ENCODE data around the gene SBNO2. TPM values are rescaled to one million over a fixed set of nuclear protein-coding genes. Genes with fewer than 3 reads are reported as not detected.
"Not testable (repeated sequence)": the region's sequence is repeated elsewhere in the genome, so short reads cannot be mapped to it uniquely, and the experiment has no call there.

The SBNO2 gene
- total and polyA plus RNA-seq, 4 donors, result 2.2 to 25.0 (median 15.0) TPM

DNA sequence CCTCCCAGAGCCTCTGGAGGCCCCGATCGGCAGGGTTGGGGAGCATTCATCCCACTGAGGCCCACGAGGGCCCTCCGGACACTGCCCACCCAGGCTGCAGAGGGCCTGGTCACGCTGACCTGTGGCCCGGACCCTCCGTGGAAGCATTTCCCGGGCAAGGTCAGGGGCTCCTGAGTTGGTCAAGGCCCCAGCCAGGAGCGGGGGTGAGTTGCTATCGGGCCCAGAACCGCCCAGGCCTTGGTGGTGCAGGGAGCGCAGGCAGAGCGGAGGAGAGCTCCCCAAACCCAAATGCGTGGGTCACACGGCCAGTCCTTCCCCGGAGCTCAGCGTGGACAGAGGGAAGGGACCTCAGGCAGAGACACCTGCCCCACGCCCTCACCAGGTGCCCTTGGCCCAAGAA is 44.5 kb downstream of the SBNO2 start:
- Histone ChIP-seq H3K36me3 (ENCODE audit: control insufficient read depth in 4 of 4, insufficient read depth in 3 of 4, low read depth in 1 of 4, low read length in 3 of 4) (peaks cover 2 to 25% (median 14%) of the 10 kb centered on the region in 4 donors), H3K4me1 (ENCODE audit: control insufficient read depth in 4 of 4, insufficient read depth in 4 of 4, low read length in 3 of 4) (peaks cover 0 to 4% (median 0%) of the 10 kb centered on the region in 4 donors), H3K27me3 (ENCODE audit: control insufficient read depth in 4 of 4, insufficient read depth in 4 of 4, low read length in 3 of 4) (no peaks in the 10 kb centered on the region), H3K9me3 (ENCODE audit: control insufficient read depth in 4 of 4, low read length in 3 of 4) (no peaks in the 10 kb centered on the region), H3K9ac (ENCODE audit: low read depth in 1 of 2, low read length in 2 of 2) (no peak overlapping the region), H3K4me3 (ENCODE audit: low read depth in 1 of 3, low read length in 3 of 3) (no peak overlapping the region), H3K27ac (ENCODE audit: low read depth in 1 of 2, low read length in 2 of 2) (peak overlapping the region in 1 of 2 donors; percentile 6)
- 96% methylated on average over 18 of the region's 18 CpGs for WGBS
- DNase-seq (ENCODE audit: low spot score), result no peak
- TF ChIP-seq JUND (IDR thresholded peaks at IDR 0.05) (no peak), GABPA (IDR thresholded peaks at IDR 0.05 in 1 of 2, conservative IDR thresholded peaks at IDR 0.05 in 1 of 2) (no peak), TAF1 (conservative IDR thresholded peaks at IDR 0.05) (no peak), RXRA (IDR thresholded peaks at IDR 0.05) (no peak), EGR1 (IDR thresholded peaks at IDR 0.05; ENCODE audit: low read depth in 2 of 2) (no peak), RAD21 (IDR thresholded peaks at IDR 0.05) (no peak), YY1 (IDR thresholded peaks at IDR 0.05) (no peak)
- TF ChIP-seq, protein P1, sequence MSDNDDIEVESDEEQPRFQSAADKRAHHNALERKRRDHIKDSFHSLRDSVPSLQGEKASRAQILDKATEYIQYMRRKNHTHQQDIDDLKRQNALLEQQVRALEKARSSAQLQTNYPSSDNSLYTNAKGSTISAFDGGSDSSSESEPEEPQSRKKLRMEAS (IDR thresholded peaks at IDR 0.05), result no peak

DNA sequence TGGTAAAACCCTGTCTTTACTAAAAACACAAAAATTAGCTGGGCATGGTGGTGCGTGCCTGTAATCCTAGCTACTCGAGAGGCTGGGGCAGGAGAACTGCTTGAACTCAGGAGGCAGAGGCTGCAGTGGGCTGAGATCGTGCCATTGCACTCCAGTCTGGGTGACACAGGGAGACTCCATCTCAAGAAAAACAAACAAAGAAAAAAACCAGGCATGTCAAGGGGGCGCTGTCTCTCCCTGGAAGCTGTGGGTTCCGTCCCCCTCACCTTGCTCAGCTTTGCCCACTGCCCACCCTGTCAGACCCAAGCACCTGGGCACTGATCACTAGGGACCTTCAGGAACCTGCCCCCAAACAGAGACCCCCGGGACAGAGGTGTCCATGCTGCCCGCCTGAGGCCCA is 45.0 kb downstream of the SBNO2 start:
- H3K27ac ChIP-seq (ENCODE audit: low read depth in 1 of 2, low read length in 2 of 2); H3K4me1 ChIP-seq (ENCODE audit: control insufficient read depth in 4 of 4, insufficient read depth in 4 of 4, low read length in 3 of 4); H3K9me3 ChIP-seq (ENCODE audit: control insufficient read depth in 4 of 4, low read length in 3 of 4); DNase-seq (ENCODE audit: low spot score); H3K27me3 ChIP-seq (ENCODE audit: control insufficient read depth in 4 of 4, insufficient read depth in 4 of 4, low read length in 3 of 4); H3K9ac ChIP-seq (ENCODE audit: low read depth in 1 of 2, low read length in 2 of 2); H3K4me3 ChIP-seq (ENCODE audit: low read depth in 1 of 3, low read length in 3 of 3): not testable (repeated sequence)
- WGBS, result 94% methylated on average over 7 of the region's 7 CpGs
- peaks cover 3 to 28% (median 16%) of the 10 kb centered on the region in 4 donors for H3K36me3 ChIP-seq (ENCODE audit: control insufficient read depth in 4 of 4, insufficient read depth in 3 of 4, low read depth in 1 of 4, low read length in 3 of 4)

DNA sequence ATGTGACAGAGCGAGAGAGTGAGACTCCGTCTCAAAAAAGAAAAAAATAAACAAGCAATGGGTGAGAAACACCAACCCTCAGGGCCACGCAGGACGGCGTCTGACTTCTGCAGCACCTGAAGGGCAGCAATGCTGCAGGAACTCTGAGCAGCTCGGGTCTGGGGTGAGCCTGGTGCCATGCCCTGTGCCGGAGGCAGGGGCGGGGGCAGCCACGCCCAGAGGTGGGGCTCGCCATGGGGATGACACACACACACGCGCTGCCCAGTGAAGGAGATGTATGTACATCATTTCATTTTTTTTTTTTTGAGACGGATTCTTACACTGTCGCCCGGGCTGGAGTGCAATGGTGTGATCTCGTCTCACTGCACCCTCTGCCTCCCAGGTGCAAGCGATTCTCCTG is 46.0 kb downstream of the SBNO2 start:
- Histone ChIP-seq H3K36me3 (ENCODE audit: control insufficient read depth in 4 of 4, insufficient read depth in 3 of 4, low read depth in 1 of 4, low read length in 3 of 4) (peaks cover 4 to 37% (median 20%) of the 10 kb centered on the region in 4 donors), H3K9ac (ENCODE audit: low read depth in 1 of 2, low read length in 2 of 2) (no peak overlapping the region), H3K27ac (ENCODE audit: low read depth in 1 of 2, low read length in 2 of 2) (no peak overlapping the region), H3K4me1 (ENCODE audit: control insufficient read depth in 4 of 4, insufficient read depth in 4 of 4, low read length in 3 of 4) (peaks cover 0 to 4% (median 0%) of the 10 kb centered on the region in 4 donors), H3K4me3 (ENCODE audit: low read depth in 1 of 3, low read length in 3 of 3) (no peak overlapping the region), H3K27me3 (ENCODE audit: control insufficient read depth in 4 of 4, insufficient read depth in 4 of 4, low read length in 3 of 4) (no peaks in the 10 kb centered on the region), H3K9me3 (ENCODE audit: control insufficient read depth in 4 of 4, low read length in 3 of 4) (no peaks in the 10 kb centered on the region)
- TF ChIP-seq RXRA (IDR thresholded peaks at IDR 0.05) (no peak), NR2F2 (IDR thresholded peaks at IDR 0.05) (no peak)
- TF ChIP-seq, protein P2, sequence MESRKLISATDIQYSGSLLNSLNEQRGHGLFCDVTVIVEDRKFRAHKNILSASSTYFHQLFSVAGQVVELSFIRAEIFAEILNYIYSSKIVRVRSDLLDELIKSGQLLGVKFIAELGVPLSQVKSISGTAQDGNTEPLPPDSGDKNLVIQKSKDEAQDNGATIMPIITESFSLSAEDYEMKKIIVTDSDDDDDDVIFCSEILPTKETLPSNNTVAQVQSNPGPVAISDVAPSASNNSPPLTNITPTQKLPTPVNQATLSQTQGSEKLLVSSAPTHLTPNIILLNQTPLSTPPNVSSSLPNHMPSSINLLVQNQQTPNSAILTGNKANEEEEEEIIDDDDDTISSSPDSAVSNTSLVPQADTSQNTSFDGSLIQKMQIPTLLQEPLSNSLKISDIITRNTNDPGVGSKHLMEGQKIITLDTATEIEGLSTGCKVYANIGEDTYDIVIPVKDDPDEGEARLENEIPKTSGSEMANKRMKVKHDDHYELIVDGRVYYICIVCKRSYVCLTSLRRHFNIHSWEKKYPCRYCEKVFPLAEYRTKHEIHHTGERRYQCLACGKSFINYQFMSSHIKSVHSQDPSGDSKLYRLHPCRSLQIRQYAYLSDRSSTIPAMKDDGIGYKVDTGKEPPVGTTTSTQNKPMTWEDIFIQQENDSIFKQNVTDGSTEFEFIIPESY (IDR thresholded peaks at IDR 0.05), result no peak
- no peak for DNase-seq (ENCODE audit: low spot score)
- WGBS, result 95% methylated on average over 17 of the region's 17 CpGs

DNA sequence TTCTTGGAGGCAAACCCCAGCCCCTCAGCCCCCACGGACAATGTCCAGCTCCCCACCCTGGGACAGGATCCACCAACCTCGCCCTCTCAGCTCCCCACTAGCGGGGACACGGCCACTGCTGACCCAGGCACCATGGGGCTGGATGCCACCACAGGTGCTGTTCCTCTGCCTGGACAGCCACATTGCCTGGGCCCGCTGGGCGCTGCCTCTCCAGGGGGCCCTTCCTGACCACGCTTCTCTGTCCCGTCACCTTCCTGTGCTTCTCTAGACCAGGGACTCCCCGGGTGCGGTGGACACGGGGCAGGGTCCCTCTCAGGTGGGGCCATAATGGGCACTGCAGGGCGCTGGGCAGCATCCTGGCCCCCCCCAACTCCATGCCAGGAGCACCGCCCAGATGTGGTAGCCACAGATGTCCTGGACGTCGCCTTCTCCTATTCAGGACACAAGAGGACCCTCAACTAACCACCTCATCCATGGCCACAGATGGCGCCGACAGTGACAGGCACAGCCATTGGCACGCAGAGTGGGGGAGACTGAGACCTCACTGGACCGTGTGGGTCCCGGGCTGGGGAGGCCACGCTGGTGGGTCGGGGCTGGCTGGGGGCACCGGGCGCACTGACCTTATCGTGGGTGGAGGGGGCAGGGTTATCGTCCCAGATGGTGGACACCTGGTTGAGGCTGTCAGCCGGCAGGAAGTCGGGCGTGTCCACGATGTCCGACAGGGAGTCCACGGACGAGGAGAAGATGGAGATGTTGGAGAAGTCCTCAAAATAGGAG is 46.9 kb downstream of the SBNO2 start:
- Histone ChIP-seq H3K4me3 (ENCODE audit: low read depth in 1 of 3, low read length in 3 of 3) (no peak overlapping the region), H3K36me3 (ENCODE audit: control insufficient read depth in 4 of 4, insufficient read depth in 3 of 4, low read depth in 1 of 4, low read length in 3 of 4) (peaks cover 4 to 46% (median 24%) of the 10 kb centered on the region in 4 donors), H3K4me1 (ENCODE audit: control insufficient read depth in 4 of 4, insufficient read depth in 4 of 4, low read length in 3 of 4) (peaks cover 0 to 4% (median 0%) of the 10 kb centered on the region in 4 donors), H3K27me3 (ENCODE audit: control insufficient read depth in 4 of 4, insufficient read depth in 4 of 4, low read length in 3 of 4) (no peaks in the 10 kb centered on the region), H3K27ac (ENCODE audit: low read depth in 1 of 2, low read length in 2 of 2) (no peak overlapping the region), H3K9me3 (ENCODE audit: control insufficient read depth in 4 of 4, low read length in 3 of 4) (no peaks in the 10 kb centered on the region), H3K9ac (ENCODE audit: low read depth in 1 of 2, low read length in 2 of 2) (no peak overlapping the region)
- DNase-seq (ENCODE audit: low spot score), result no peak
- WGBS, result 95% methylated on average over 33 of the region's 33 CpGs
- TF ChIP-seq, protein P1 (IDR thresholded peaks at IDR 0.05), result no peak
- TF ChIP-seq SP1 (IDR thresholded peaks at IDR 0.05) (no peak), JUND (IDR thresholded peaks at IDR 0.05) (no peak), TAF1 (conservative IDR thresholded peaks at IDR 0.05) (no peak), FOXA2 (IDR thresholded peaks at IDR 0.05) (no peak), HNF4G (IDR thresholded peaks at IDR 0.05) (no peak), HNF4A (conservative IDR thresholded peaks at IDR 0.05) (no peak), GABPA (IDR thresholded peaks at IDR 0.05 in 1 of 2, conservative IDR thresholded peaks at IDR 0.05 in 1 of 2) (no peak), EGR1 (IDR thresholded peaks at IDR 0.05; ENCODE audit: low read depth in 2 of 2) (no peak), RAD21 (IDR thresholded peaks at IDR 0.05) (no peak), FOXA1 (IDR thresholded peaks at IDR 0.05) (no peak)
- TF ChIP-seq, protein P3, sequence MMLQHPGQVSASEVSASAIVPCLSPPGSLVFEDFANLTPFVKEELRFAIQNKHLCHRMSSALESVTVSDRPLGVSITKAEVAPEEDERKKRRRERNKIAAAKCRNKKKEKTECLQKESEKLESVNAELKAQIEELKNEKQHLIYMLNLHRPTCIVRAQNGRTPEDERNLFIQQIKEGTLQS (IDR thresholded peaks at IDR 0.05), result no peak

Measured in liver (tissue), 9 donors.